CD4-positive, alpha-beta T cell treated with Interleukin-12 subunit alpha and Interleukin-12 subunit beta, for 1 hour (primary cell): ENCODE measurements around the gene MUSTN1.

ENCODE experiments used
- DNase-seq: peaks from one replicate; pipeline ENCODE4 v3.0.0-alpha.2; 2020

Gene MUSTN1

DNA sequence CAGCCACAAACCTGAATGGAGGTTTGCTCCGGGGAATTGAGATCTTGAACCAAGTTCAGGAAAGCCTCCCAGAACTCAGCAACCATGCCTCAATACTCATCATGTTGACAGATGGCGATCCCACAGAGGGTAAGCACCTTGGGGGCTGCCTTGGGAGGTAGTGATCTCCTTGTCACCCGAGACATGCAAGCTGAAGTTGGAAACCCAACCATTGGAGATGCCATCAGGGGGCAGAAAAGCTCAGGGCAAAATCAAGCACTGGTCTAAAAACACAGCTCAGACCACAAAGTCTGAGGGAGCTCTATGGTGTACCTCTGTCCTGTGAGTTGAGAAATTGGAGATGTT is 51.6 kb downstream of the MUSTN1 start:
- no peak for DNase-seq
